Left ventricle myocardium superior (tissue), 1 donor: ENCODE results near the gene MORN2. TPM values are rescaled to one million over a fixed set of nuclear protein-coding genes. Genes with fewer than 3 reads are reported as not detected.
A peak's percentile ranks its signal among the peaks of the same experiment; 100 is the strongest.
"Not testable (repeated sequence)": the region's sequence is repeated elsewhere in the genome, so short reads cannot be mapped to it uniquely, and the experiment has no call there.

Experiments
- ATAC-seq: fragments of 200-7000 bp; cut with Tn5 transposase; one replicate; pipeline ENCODE4 v1.9.1; 2020; ENCODE audit warnings: mild to moderate bottlenecking, moderate library complexity
- DNase-seq: peaks from one replicate; pipeline ENCODE4 v3.0.0-alpha.2; 2020
- intact Hi-C: fragments of 100-400 bp; cut with micrococcal nuclease; formaldehyde crosslinking; loops from one replicate; pipeline ENCODE4 v1.11.0; 2022
- long read RNA-seq: library from polyadenylated mRNA; unstranded; transcript quantifications from one replicate; pipeline ENCODE4 v2.0.0, GENCODE V29; 2021
- total RNA-seq: library from RNA; stranded (reverse); fragmentation: NEBNext Ultra II Directional; extraction: Animal tissue kit (Norgen Biotek cat#: 25700); gene quantifications from one replicate; pipeline ENCODE4 v1.2.1, GENCODE V29; 2021
- donor health status: DM: no; HTN: yes; CAD: no; lungs with severe emphysema.

MORN2 gene
- 20.4 TPM for total RNA-seq
- long read RNA-seq, transcript MORN2-201 (5 exons, 739 nt), result major isoform, 9 of 9 reads
- long read RNA-seq, partial matches to known transcripts, result 0 of 9 reads
- long read RNA-seq, other reads (novel, unspliced or antisense), result 0 of 9 reads

GRCh38 chr2:38875576-38876367, at the start of gene MORN2, which contains the start of gene DHX57:
Gene MORN2 (plus strand): TSS chr2:38875976.
Gene DHX57 (minus strand): TSS chr2:38875934. CDS start chr2:38868405, 7,529 bp downstream.
- DNase-seq, result peak; percentile 92
- ATAC-seq, result peak; percentile 100
- intact Hi-C loops, result no loop called here

- intact Hi-C loops, DNase-seq: not testable (repeated sequence)
- peak; percentile 40 for ATAC-seq
Observed at GRCh38 chr2:38827539-38828145, 48.1 kb upstream of the MORN2 start.

- intact Hi-C loops, result no loop called here
- ATAC-seq, result no peak
- no peak for DNase-seq
Observed at GRCh38 chr2:38828460-38828859, 47.3 kb upstream of the MORN2 start.

GRCh38 chr2:38829971-38830370, 45.8 kb upstream of the MORN2 start:
- DNase-seq (no peak), ATAC-seq (no peak)

GRCh38 chr2:38830526-38831159, 45.1 kb upstream of the MORN2 start:
- intact Hi-C loops, result no loop called here
- ATAC-seq, result no peak
- no peak for DNase-seq

More at GRCh38 chr2:38829971-38830370, 45.8 kb upstream of the MORN2 start:
- intact Hi-C loops, result no loop called here

- intact Hi-C loops, result no loop called here
- ATAC-seq (no peak), DNase-seq (no peak)
Observed at GRCh38 chr2:38835015-38835601, 40.7 kb upstream of the MORN2 start.

- ATAC-seq (peak; percentile 79), DNase-seq (no peak)
- intact Hi-C loops, result no loop called here
Observed at GRCh38 chr2:38835990-38836389, 39.8 kb upstream of the MORN2 start.

GRCh38 chr2:38836791-38837190, 39.0 kb upstream of the MORN2 start:
- ATAC-seq (no peak), DNase-seq (no peak)
- intact Hi-C loops, result no loop called here

- intact Hi-C loops, result no loop called here
- no peak for ATAC-seq
- no peak for DNase-seq
Observed at GRCh38 chr2:38850045-38850444, 25.7 kb upstream of the MORN2 start.

- ATAC-seq (no peak), DNase-seq (no peak)
- intact Hi-C loops, result no loop called here
Observed at GRCh38 chr2:38856165-38856564, 19.6 kb upstream of the MORN2 start.

GRCh38 chr2:38862476-38862875, 13.3 kb upstream of the MORN2 start:
- ATAC-seq (no peak), DNase-seq (no peak)
- intact Hi-C loops, result no loop called here

GRCh38 chr2:38863061-38863695, 12.6 kb upstream of the MORN2 start:
- DNase-seq (no peak), ATAC-seq (no peak)
- intact Hi-C loops, result no loop called here

GRCh38 chr2:38866773-38867443, 8.9 kb upstream of the MORN2 start:
- no peak for DNase-seq
- ATAC-seq, result no peak

GRCh38 chr2:38871432-38871831, 4.3 kb upstream of the MORN2 start:
- ATAC-seq, result no peak
- intact Hi-C loops, result no loop called here
- no peak for DNase-seq

More at GRCh38 chr2:38866773-38867443, 8.9 kb upstream of the MORN2 start:
- intact Hi-C loops, result no loop called here

GRCh38 chr2:38873763-38874162, 2.0 kb upstream of the MORN2 start:
- DNase-seq (no peak), ATAC-seq (no peak)
- intact Hi-C loops, result no loop called here

- intact Hi-C loops, result no loop called here
- no peak for ATAC-seq
- DNase-seq, result no peak
Observed at GRCh38 chr2:38875227-38875575, 575 bp upstream of the MORN2 start.

- ATAC-seq, result no peak
- no peak for DNase-seq
- intact Hi-C loops, result no loop called here
Observed at GRCh38 chr2:38876407-38876806, 631 bp downstream of the MORN2 start.

- intact Hi-C loops, result no loop called here
- DNase-seq (no peak), ATAC-seq (peak; percentile 43)
Observed at GRCh38 chr2:38886063-38886462, 10.3 kb downstream of the MORN2 start.

GRCh38 chr2:38887347-38887746, 11.6 kb downstream of the MORN2 start:
- intact Hi-C loops, result no loop called here
- no peak for DNase-seq
- ATAC-seq, result no peak
